ENCODE results near the gene RPRD1B. TPM values are rescaled to one million over a fixed set of nuclear protein-coding genes. Genes with fewer than 3 reads are reported as not detected.

The RPRD1B gene
- total and polyA plus RNA-seq, 4 donors = 5.8 to 34.3 (median 29.4) TPM

GRCh38 chr20:38120625-38120988 is 87.1 kb downstream of the RPRD1B start:
- no peaks in the 10 kb centered on the region for H3K27me3 ChIP-seq (ENCODE audit: control insufficient read depth in 4 of 4, insufficient read depth in 4 of 4, low read length in 3 of 4)
- WGBS = 99% methylated on average over 4 of the region's 4 CpGs
- peaks cover 3 to 9% (median 6%) of the 10 kb centered on the region in 4 donors for H3K4me1 ChIP-seq (ENCODE audit: control insufficient read depth in 4 of 4, insufficient read depth in 4 of 4, low read length in 3 of 4)
- no peak overlapping the region for H3K9ac ChIP-seq (ENCODE audit: low read depth in 1 of 2, low read length in 2 of 2)
- H3K27ac ChIP-seq (ENCODE audit: low read depth in 1 of 2, low read length in 2 of 2) = no peak overlapping the region
- H3K36me3 ChIP-seq (ENCODE audit: control insufficient read depth in 4 of 4, insufficient read depth in 3 of 4, low read depth in 1 of 4, low read length in 3 of 4) = no peaks in the 10 kb centered on the region
- DNase-seq (ENCODE audit: low spot score) = no peak
- H3K4me3 ChIP-seq (ENCODE audit: low read depth in 1 of 3, low read length in 3 of 3) = no peak overlapping the region
- TF ChIP-seq REST (IDR thresholded peaks at IDR 0.05) (no peak), SP1 (IDR thresholded peaks at IDR 0.05) (no peak), MAX (IDR thresholded peaks at IDR 0.05) (no peak), RAD21 (IDR thresholded peaks at IDR 0.05) (no peak), FOXA1 (IDR thresholded peaks at IDR 0.05) (no peak), HNF4A (conservative IDR thresholded peaks at IDR 0.05) (no peak), NR2F2 (IDR thresholded peaks at IDR 0.05) (no peak), HNF4G (IDR thresholded peaks at IDR 0.05) (no peak), RXRA (IDR thresholded peaks at IDR 0.05) (no peak), JUND (IDR thresholded peaks at IDR 0.05) (no peak), TAF1 (conservative IDR thresholded peaks at IDR 0.05) (no peak)
- H3K9me3 ChIP-seq (ENCODE audit: control insufficient read depth in 4 of 4, low read length in 3 of 4) = no peaks in the 10 kb centered on the region

- Histone ChIP-seq H3K9me3 (ENCODE audit: control insufficient read depth in 4 of 4, low read length in 3 of 4) (no peaks in the 10 kb centered on the region), H3K4me1 (ENCODE audit: control insufficient read depth in 4 of 4, insufficient read depth in 4 of 4, low read length in 3 of 4) (peaks cover 10 to 20% (median 14%) of the 10 kb centered on the region in 4 donors), H3K4me3 (ENCODE audit: low read depth in 1 of 3, low read length in 3 of 3) (no peak overlapping the region), H3K36me3 (ENCODE audit: control insufficient read depth in 4 of 4, insufficient read depth in 3 of 4, low read depth in 1 of 4, low read length in 3 of 4) (no peaks in the 10 kb centered on the region), H3K9ac (ENCODE audit: low read depth in 1 of 2, low read length in 2 of 2) (no peak overlapping the region), H3K27me3 (ENCODE audit: control insufficient read depth in 4 of 4, insufficient read depth in 4 of 4, low read length in 3 of 4) (no peaks in the 10 kb centered on the region), H3K27ac (ENCODE audit: low read depth in 1 of 2, low read length in 2 of 2) (no peak overlapping the region)
- whole genome bisulfite sequencing = 92% methylated on average over 4 of the region's 4 CpGs
- no peak for DNase-seq (ENCODE audit: low spot score)
- TF ChIP-seq JUND (IDR thresholded peaks at IDR 0.05) (no peak), CTCF (IDR thresholded peaks at IDR 0.05; ENCODE audit: low read depth, low read length, missing input control) (no peak), FOXA1 (IDR thresholded peaks at IDR 0.05) (no peak), YY1 (IDR thresholded peaks at IDR 0.05) (no peak), ZBTB33 (IDR thresholded peaks at IDR 0.05) (no peak), NR2F2 (IDR thresholded peaks at IDR 0.05) (no peak), REST (IDR thresholded peaks at IDR 0.05) (no peak), ATF3 (IDR thresholded peaks at IDR 0.05) (no peak)
Measured at GRCh38 chr20:38121741-38122140, 88.2 kb downstream of the RPRD1B start.
